Measurements from ENCODE around the gene PEX14.
A peak's percentile ranks its signal among the peaks of the same experiment; 100 is the strongest.

The PEX14 gene

DNA sequence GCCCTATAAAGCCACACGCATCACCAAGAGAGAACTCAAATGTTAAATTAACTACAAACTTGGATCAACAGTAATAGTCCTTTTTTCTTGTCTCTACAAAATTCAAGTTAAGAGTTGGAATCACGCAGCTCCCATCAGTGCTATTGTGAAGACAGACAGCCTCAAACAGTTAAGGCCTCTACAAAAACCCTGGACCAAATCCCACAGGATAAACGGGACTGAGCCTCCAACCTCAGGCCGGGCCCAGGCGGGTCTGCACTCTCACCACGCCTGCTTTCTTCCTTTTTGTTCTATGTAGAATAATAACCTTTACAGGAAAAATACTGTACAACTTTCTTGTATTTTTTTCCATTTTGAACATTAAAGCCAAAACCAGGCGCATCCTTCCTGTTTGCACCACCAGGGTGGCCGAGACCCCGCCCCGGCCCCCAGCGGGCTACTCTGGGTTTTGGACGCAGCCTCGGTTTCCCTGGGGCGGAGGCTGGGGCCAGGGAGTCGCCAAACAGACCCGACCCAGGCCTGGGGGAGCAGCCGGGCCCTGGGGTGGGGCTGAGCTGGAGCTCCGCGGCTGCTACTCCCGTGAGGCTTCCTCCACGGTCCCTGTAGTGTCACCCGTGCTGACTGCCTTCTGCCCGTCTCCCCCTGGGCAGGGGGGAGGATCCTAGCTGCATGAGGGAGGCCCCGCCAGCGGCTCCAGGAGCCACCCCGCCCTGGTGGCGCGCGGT lies 163.2 kb downstream of the PEX14 start:
- DNase-seq, result no peak

DNA sequence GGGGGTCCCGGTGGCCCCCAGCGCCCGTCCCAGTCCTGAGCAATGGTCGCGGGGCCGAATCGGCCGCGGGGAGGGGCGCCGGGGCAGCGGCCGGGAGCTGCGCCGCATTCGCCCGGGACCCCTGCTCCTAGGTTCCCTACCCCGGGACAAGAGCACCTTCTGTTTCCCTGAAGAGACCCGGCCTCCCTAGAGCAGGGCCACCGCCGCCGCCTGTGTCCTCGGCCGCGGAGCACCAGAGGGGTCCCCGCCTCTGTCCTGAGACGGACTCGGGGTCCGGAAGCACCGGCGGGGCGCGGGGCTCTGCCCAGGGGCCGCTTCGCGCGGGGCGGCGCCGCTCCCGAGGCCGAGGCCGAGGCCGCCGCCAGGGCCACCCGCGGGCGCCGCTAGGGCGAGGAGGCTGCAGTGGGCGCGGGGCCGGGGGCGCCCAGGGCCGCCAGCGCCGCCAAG lies 163.8 kb downstream of the PEX14 start:
- no peak for DNase-seq

DNA sequence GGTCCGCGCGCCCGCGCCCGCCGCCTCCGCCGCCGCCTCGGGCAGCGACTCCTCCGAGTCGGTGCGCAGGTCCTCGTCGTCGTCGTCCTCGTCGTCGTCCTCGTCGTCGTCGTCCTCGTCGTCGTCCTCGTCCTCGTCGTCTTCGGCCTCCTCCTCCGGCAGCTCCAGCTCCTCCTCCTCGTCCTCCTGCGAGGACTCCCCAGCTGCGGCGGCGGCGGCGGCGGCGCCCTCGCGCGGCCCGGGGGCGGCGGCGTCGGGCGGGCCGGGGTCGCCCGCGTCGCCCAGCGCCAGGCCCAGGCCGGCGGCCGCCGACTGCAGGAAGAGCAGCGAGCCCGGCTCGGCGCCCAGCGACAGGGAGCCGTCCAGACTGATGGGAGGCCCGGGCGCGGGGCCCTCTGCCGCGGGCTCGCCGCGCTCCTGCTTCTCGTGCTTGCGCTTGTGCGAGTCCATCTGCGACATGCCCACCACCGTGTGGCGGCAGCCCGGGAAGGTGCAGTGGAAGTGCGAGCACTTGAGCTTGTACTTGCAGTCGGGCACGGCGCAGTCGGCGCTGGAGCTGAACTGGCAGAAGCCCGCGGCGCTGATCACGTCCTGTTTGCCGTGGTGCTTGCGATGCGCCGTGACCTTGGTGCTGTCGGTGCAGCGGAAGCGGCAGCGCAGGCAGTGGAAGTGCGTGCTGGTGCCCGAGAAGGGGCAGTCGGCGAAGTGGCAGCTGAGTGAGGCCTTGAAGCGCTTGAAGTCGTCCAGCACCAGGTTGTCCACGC lies 164.4 kb downstream of the PEX14 start:
- no peak for DNase-seq

DNA sequence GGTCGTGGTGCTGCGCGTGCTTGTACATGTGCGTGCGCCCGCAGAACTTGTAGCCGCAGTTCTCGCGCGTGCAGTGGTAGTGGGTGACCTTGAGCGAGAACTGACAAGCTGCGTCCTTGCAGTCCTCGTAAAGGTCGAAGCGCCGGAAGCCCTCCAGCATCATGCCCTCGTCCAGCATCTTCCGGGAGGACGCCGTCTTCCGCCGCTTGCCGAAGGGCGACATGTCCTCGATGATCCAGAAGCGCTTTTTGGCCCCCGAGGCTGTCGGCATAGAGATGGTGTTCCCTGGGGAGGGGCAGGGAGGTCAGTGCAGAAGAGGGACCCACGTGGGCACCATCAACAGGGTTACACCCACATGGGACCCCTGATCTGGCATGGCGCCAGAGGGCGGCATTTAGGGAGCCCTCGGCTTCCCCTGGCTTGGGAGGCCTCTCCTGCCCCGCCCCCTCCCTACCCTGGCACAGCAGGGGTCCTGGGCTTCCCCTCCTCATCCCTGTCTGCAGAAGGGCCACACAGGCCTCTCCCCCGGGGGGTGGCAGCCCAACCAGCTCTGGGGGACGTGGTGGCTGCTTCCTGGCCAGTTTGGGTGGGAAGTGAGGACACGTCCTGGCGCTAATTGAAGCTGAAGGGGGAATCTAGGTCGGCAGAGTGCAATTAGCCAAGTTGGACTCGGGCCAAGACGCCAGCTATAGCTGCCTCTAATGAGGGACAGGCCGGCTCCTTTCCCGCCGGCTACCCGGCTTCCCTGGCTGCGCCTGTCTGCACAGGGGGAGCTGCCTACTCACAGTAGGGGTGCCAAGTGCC lies 165.2 kb downstream of the PEX14 start:
- no peak for DNase-seq

DNA sequence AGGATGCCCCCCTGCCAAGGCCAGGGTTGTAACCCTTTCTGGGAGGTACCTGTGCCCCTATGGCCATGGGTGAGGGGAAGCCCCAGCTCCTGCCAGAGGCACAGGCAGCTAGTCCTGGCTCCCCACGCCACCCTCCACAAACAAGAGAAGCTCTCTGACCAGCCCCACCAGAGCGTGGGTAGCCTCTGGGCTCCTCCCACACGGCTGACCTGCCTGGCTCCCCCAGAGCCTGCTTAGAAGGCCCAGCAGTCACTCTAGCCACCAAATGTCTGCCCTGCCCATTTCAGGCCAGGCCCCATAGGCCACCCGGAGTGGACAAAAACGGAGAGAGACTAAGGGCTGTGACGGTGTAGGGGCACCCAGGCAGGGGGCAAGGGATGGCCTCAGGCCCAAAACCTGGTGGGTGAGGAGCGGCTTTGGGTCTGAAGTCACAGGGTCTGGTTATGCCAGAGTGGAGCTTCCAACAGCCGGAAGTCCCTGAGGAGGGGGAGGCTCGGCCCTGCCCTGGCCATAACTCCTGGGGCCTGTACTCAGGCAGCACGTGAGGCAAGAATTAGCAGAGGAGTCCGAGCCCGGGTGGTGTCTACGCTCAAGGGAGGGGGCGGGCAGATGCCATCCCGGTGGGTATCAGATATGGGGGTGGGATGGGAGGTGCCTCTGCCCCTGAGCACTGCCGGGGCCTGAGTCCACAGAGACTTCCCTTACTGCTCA lies 166.2 kb downstream of the PEX14 start:
- no peak for DNase-seq

DNA sequence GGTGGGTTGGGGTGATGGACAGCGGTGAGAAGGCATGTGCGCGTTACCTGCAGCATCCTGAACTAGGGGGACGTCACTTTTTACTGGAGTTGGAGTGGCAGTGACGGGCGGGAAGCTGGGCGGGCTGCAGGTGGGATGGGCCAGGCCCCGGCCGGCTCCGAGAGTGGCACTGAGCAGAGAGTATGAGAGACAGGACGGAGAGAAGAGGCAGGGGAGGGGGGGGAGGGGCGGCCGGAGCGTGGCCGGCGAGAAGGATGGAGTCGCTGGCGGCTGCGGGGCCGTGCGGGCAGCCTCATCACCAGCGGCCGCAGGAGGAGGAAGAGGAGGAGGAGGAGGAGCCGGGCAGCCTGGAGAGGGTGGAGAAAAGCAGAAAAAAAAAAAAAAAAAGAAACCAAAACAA lies 167.2 kb downstream of the PEX14 start:
- DNase-seq, result no peak

DNA sequence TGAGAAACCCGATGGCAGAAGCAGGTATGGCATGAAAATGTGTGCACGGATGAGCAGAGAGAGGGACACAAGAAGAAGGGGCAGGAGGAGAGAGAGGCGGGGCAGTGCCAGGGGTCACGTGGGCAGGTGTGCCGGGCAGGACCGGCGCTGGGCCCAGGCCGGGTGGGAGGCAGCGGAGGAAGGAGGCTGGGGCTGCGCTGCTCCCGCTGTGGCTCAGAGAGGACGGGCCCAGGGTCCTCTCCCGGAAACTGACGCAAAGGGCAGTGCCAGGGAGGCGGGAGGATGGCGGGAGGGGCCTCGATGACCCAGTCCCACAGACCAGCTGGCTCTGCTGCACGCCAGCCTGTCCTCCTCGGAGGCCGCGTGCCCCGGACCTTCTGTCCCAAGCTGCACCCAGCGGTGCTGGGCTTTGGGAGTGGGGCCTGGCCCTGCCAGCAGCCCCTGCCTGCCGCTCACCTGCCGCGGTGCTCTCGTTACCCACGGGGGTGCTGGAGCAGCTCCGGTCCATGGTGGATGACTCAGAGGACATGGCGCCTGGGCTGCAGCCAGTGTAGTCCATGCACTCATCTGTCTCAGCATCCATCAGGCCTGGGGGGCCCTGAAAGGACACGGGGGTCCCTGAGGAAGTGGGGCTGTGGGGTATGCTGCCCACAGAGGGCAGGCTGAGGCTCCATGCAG lies 167.8 kb downstream of the PEX14 start:
- DNase-seq, result no peak

DNA sequence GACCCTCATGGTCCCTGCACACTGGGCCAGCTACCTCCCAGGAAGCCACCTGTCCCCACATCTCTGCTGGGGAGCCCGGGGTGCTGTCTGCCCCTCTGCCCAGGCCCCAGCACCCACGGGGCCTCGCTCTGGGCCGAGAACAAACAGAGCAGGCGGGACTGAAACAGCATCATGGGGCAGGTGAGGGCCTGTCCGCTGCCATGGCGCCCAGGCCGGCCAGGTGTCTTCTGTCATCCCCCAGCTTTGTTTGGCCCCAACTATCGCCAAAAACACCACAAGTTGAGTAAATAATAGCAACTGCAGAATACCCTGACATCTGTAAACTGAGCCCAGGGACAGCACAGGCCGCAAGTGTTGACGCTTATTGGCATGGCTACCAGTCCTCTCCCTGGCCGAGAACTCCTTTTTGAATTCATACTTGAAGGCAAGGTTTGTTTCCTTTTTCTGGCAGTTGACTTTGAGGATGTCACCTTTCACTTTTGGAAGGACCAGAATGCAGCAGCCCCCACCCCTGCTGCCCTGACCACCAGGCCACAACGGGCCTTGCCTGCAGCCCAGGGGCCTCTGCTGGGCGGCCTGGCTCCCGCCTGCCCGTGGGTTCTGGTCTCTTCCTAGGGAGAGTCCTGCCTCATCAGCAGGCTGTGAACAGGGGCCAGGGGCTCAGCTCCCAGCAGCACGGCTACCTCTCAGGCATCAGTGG lies 169.0 kb downstream of the PEX14 start:
- DNase-seq, result peak in 1 of 2 experiments; percentile 19

DNA sequence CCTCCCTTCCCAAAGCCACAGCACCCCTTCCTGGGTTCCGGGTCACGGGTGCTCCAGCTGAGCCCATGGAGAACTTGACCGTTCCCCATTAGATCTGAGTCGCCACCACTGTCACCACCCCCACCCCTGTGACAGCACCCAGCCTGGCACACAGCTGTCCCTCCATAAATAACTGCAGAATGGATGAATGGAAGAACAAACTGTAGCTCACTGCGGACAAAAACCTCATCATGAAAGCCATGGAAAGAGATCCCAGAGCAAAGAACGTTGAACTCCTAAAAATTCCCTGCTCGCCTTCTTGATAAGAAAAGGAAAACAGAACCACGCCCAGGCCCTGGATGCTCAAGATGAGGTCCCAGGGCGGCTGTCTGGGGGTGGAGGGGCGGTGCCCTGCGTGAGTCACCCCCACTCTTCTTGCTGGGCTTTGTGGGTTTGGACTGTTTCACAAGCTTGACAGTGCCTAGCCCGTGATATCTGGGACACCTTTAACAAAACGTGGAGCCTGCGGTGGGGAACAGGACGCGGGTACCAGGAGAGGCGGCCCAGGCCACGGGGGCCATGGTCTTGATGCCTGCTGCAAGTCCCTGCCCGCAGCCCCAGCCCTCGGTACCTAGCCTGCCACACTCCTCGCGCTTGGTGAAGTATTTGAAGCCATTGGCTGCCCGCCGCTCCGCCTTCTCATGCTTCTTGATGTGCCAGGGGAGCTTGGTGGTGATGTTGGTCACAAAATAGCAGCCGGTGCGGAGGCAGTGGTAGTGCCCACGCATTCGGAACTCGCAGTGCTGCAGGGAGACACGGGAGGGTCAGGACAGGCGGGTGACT lies 169.8 kb downstream of the PEX14 start:
- DNase-seq, result no peak

DNA sequence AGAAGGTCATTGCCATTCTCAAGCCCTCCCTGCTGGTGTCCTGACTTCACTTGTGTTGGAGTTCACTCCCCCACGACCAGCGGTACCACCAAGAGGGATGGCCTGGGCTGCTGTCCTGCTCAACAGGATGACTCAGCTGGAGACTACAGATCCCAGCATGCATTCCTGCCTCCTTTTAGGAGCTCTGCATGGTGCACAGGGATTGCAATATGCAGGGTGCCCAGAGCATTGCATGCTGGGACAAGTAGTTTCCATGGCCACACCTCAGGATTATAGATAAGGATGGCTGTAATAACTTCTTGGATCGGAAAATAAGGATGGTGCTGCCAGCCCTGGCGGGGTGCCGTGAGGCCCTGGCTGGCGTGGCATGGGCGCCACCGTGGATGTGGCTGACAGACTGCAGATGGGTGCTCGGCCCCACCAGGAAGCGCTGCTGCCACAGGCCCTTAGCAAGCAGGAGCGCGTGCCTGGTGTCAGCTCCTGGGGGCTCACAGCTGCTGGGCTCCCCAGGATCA lies 171.7 kb downstream of the PEX14 start:
- no peak for DNase-seq

DNA sequence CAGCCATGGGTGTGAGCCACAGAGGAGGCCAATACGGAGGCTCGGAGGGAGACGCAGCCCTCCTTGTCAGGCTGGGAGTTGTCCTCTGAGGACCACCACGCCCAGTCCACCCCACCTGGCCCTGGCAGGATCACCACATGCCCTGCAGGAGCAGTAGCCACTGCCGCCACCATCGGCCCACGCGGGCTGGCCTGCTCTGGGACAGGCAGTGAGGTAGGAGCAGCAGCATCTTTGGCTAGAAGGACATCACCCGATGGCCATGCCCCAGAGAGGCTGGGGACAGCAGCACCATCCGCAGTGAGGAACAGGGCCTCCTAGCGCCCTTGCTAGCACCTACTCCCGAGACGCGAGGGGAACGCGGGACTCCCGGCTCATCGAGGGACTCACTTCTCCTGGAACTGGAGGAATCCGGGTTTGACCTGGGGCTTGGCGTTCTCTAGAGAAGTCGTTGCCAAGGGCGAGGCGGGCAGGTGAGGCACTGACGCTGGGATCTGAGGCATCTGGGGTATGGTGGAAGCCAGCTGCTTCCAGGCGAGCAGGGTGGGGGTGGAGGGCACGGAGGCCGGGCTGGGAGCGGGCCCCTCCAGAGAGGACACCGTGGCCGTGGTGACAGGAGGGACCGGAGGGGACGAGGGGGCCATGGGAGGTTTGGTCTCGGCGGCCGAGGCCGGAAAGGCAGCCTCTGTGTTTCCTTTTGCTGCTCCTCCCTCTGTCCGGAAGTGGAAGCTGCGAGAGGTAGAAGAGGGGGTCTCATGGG lies 172.8 kb downstream of the PEX14 start:
- DNase-seq, result no peak

DNA sequence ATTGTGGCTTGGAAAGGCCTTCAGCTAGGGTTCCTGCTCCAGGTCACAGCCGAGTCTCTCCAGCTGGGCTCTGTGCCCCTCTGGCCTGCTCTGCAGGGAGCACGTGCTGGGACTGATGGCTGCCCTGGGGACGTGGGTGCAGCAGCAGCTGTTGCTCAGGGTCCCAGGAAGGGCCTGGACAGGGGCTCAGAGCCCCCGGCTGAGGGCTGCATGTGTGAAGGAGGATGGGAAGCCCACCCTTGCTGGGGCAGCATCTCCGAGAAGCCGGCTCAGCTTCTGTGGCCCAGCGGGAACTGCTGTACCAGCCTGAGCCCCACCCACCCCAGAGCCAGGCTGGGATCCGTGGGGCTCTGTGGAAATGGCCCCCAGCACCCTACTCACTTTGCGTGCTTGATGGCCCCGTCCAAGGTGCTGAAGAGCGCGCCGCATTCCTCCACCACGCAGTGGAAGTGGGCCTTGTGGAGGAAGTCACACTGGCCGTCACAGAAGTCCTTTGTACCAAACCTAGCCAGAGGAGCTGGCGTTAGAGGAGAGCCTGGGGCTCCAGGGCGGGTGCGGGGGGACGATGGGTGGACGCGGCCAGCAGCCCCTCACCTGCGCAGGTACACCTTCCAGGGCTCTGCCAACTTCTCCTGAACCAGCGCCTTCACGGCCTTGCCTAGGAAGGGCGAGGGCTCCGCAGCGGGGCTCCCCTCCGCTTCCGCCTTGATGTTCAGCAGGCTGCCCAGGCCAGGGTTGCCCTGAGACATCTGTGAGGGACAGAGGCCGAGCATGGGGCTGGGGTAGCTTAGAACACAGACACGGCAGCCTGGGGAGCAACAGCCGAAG lies 174.2 kb downstream of the PEX14 start:
- DNase-seq, result no peak

DNA sequence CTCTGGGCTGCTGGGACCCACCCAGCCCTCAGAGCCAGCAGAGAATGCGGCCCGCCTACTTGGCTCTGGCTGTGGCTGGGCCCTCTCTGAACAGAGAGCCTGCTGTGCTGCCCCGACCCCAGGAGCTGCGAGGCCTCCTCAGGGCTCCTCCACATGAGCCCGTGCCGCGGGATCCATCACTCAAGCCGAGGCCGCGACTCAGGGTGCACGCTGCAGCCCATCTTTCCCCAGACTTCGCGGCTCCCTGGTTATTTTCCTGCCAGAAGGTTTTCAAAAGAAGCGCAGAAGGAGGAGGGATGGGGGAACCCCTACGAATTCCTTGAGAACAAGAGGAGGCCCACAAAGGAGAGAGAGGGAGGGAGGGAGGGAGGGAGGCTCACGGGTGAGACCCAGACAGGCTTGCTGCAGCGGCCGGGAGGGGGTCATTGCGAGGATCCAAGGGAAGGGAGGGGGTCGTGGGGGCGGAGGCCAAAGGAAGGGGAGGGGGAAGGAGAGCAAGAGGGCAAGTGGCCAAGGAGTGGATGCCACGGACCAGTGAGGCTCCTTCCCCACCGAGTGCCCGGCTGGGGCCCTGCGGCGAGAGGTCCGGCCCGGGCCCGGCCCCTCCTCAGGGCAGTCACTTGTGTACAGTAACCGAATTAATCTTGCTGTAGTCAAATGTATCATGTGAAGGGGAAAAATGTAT lies 174.9 kb downstream of the PEX14 start:
- no peak for DNase-seq

DNA sequence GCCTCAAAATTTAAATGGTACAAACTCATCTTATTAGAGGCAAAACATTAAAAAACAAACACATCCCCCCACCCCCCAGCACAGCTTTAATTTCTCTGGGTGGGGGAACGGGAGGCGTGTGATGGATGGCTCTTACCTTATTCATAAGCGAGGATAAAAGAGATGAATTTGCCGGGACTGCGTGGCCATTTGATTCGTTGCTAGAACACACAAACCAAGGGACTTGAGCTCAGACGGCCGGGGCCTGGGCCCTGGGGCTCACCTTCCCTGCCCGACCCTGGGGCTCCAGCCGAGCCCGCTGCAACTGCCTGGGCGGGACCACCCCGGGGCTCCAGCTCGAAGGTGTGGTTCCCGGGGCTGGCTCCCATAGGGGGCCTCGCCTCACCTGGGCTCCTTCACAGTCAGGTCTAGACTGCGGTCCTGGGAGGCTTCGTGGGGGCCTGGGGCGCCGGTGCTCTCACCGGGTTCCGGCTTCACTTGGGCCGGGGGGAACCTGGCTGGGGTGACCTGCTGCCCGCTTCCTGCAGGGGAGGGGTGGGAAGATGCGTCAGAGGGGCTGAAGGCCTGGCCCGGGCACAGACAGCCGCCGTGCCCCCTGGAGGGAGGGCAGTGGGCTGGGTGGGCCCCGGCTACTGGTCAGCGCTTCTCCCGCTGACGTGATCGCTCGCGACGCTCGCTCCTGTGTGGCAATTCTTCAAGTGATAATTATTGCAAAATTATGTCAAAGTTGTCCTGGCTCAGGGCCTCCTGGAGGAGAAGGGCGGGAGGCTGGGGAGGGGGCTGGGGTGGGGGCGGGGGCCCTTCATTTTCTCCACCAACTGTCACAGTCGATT lies 176.0 kb downstream of the PEX14 start:
- no peak for DNase-seq

DNA sequence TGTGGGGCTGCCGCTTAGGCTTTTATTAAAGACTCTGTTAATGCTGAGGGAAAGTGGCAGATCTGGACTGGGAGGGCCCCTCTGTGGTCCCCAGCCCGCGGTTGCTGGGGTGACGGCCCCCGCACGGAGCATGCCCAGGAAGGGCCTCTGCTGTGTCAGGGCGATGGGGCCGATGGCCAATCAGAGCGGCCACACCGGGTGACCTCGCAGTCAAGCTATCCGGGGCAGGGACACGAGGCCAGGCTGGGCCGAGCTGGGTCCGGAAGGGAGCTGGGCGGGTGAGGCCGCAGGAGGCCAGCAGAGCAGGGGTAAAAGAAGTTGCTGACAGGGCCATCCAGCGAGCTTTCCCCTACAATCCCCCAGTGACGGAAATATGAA lies 176.6 kb downstream of the PEX14 start:
- no peak for DNase-seq

DNA sequence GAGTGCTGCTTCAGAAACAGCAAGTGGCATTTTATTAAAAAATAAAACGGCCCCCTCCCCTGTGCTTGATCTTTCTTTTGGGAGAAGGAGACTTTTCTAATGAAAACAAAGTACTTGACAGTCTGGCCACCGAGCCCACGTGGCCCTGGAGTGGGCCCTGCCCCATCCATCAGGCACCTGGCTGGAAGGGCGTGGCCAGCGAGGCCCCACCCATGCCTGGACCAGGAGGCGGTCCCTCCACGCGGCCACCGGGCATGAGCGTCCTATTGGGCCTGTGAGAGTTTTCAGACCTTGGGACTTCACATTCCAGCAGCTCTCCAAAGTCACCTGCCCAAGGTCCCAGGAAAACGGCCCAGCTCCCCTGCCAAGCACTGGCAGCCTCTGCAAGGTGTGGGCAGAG lies 177.0 kb downstream of the PEX14 start:
- DNase-seq, result peak; percentile 25 to 48

DNA sequence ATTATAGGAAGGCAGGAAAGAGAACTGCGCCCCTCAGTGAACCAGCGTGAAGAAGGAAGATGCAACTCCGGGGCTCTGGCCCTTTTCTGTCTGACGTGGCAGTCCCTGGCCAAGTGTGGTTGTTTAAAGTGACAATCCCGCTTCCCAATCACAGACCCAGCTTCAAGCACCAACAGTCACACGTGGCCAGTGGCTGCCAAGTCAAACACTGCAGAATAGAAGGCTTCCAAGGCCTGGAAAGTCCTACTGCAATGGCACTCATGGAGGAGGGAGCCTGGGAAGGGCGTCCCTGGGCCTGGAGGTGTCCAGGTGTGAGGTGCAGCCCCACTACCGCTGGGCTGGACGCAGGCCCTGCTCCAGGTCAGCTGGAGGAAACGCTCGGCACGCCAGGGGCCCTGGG lies 177.9 kb downstream of the PEX14 start:
- no peak for DNase-seq

All from NCI-H187 (cell line).